H1 (cell line): Measurements from ENCODE around the gene GSE1. TPM values are rescaled to one million over a fixed set of nuclear protein-coding genes. Genes with fewer than 3 reads are reported as not detected.

Experiments used
- CTCF ChIA-PET: fragments of 300-600 bp; sonication (Branson Sonifier 250); formaldehyde crosslinking; loops from one replicate; lab custom pipeline; 2021; ENCODE audit not compliant: partially characterized antibody; lab: Charles Lee
- POLR2A ChIA-PET: fragments of 300-600 bp; sonication (Branson Sonifier 250); formaldehyde crosslinking; loops from one replicate; lab custom pipeline; 2021; ENCODE audit warnings: inconsistent platforms; ENCODE audit not compliant: partially characterized antibody; lab: Charles Lee
- DNase-seq, 2 experiments: peaks; one replicate each; pipeline versions ENCODE4 v3.0.0 to v3.0.0-alpha.2; 2010 to 2022; ENCODE audit warnings: low spot score in 2 of 2, low read depth in 1 of 2, mixed read lengths in 1 of 2
- FAIRE-seq: peaks from 2 replicates; lab custom pipeline; 2011; peaks lifted over from hg19 to GRCh38; lab: Jason Lieb, UNC
- H2AFZ ChIP-seq: 2 replicates; pipeline ENCODE4 v1.8.1; 2012; ENCODE audit warnings: low read length, inconsistent platforms
- H2AK5ac ChIP-seq: 2 replicates; pipeline ENCODE4 v1.6.1; 2013; ENCODE audit warnings: low read depth, low read length
- H2BK120ac ChIP-seq: replicated peaks from 2 replicates; pipeline ENCODE3; 2013; ENCODE audit warnings: low read depth, low read length, inconsistent platforms
- H2BK12ac ChIP-seq: 2 replicates; pipeline ENCODE4 v1.6.1; 2013; ENCODE audit warnings: low read depth, low read length
- H2BK15ac ChIP-seq: 2 replicates; pipeline ENCODE4 v1.6.1; 2013; ENCODE audit warnings: low read length
- H2BK20ac ChIP-seq: 2 replicates; pipeline ENCODE4 v1.6.1; 2013; ENCODE audit warnings: low read length
- H2BK5ac ChIP-seq: 2 replicates; pipeline ENCODE4 v1.6.1; 2013; ENCODE audit warnings: low read depth, low read length
- H3K14ac ChIP-seq: 2 replicates; pipeline ENCODE4 v1.6.1; 2013; ENCODE audit warnings: inconsistent platforms; ENCODE audit not compliant: insufficient read length
- H3K18ac ChIP-seq: 2 replicates; pipeline ENCODE4 v1.6.1; 2013; ENCODE audit warnings: low read length; ENCODE audit errors: extremely low read depth
- H3K23ac ChIP-seq: 2 replicates; pipeline ENCODE4 v1.6.1; 2013; ENCODE audit warnings: inconsistent platforms; ENCODE audit not compliant: insufficient read length
- H3K23me2 ChIP-seq: 2 replicates; pipeline ENCODE4 v1.6.1; 2013; ENCODE audit warnings: low read depth, low read length
- H3K27ac ChIP-seq: 2 replicates; pipeline ENCODE4 v1.6.1; 2011; ENCODE audit warnings: low read depth, low read length, inconsistent platforms
- H3K27me3 ChIP-seq, 4 experiments: replicated peaks in 1 of 4; 1 replicate in 1 of 4; 2 replicates in 3 of 4; pipeline versions ENCODE4 v1.6.1 to v1.8.1; 2011 to 2013; ENCODE audit warnings: low read length in 3 of 4, mild to moderate bottlenecking in 3 of 4, inconsistent platforms in 2 of 4, mixed read lengths in 2 of 4, moderate library complexity in 1 of 4; ENCODE audit not compliant: control insufficient read depth in 3 of 4, insufficient read depth in 3 of 4; ENCODE audit errors: extremely low read depth in 1 of 4
- H3K36me3 ChIP-seq, 4 experiments: 2 replicates each; pipeline versions ENCODE4 v1.6.1 to v1.8.1; 2011 to 2013; ENCODE audit warnings: mild to moderate bottlenecking in 4 of 4, low read length in 3 of 4, moderate library complexity in 2 of 4, control low read depth in 1 of 4, inconsistent platforms in 1 of 4; ENCODE audit not compliant: insufficient read depth in 4 of 4, control insufficient read depth in 2 of 4
- H3K4ac ChIP-seq: replicated peaks from 2 replicates; pipeline ENCODE3; 2013; ENCODE audit warnings: low read length, low read depth, mixed read lengths, inconsistent platforms; ENCODE audit not compliant: insufficient read length
- H3K4me1 ChIP-seq, 4 experiments: replicated peaks in 1 of 4; 1 replicate in 1 of 4; 2 replicates in 3 of 4; pipeline versions ENCODE4 v1.6.1 to v1.8.1; 2011 to 2013; ENCODE audit warnings: low read length in 3 of 4, inconsistent platforms in 2 of 4, mixed read lengths in 1 of 4; ENCODE audit not compliant: insufficient read depth in 4 of 4, control insufficient read depth in 3 of 4
- H3K4me2 ChIP-seq, 2 experiments: 2 replicates each; pipeline versions ENCODE4 v1.6.1 to v1.8.1; 2011 to 2013; ENCODE audit warnings: low read depth in 2 of 2, low read length in 2 of 2, control low read depth in 1 of 2, inconsistent platforms in 1 of 2, mild to moderate bottlenecking in 1 of 2; ENCODE audit not compliant: insufficient read depth in 1 of 2
- H3K4me3 ChIP-seq, 4 experiments: fragments of 200-600, 300-600 bp in 1 of 4; sonication (generic), shearing (Covaris generic), sonication (Bioruptor Twin) in 1 of 4; 2 replicates each; pipeline versions ENCODE4 v1.5.1 to v1.8.1; 2011 to 2016; ENCODE audit warnings: low read length in 4 of 4, low read depth in 3 of 4, control low read depth in 2 of 4, inconsistent platforms in 2 of 4, mild to moderate bottlenecking in 2 of 4, mixed read lengths in 1 of 4, moderate library complexity in 1 of 4; ENCODE audit not compliant: insufficient read depth in 2 of 4; ENCODE audit errors: extremely low read depth in 1 of 4
- H3K56ac ChIP-seq: replicated peaks from 2 replicates; pipeline ENCODE3; 2013; ENCODE audit warnings: low read depth, mild to moderate bottlenecking, mixed read lengths, low read length, inconsistent platforms; ENCODE audit not compliant: insufficient read length
- H3K79me1 ChIP-seq: 2 replicates; pipeline ENCODE4 v1.6.1; 2013; ENCODE audit warnings: low read depth, low read length, control low read depth
- H3K79me2 ChIP-seq, 2 experiments: 2 replicates each; pipeline versions ENCODE4 v1.6.1 to v1.8.1; 2012 to 2013; ENCODE audit warnings: low read length in 2 of 2, mild to moderate bottlenecking in 2 of 2, inconsistent platforms in 1 of 2; ENCODE audit not compliant: insufficient read depth in 2 of 2, control insufficient read depth in 1 of 2
- H3K9ac ChIP-seq, 4 experiments: replicated peaks in 1 of 4; 1 replicate in 1 of 4; 2 replicates in 3 of 4; pipeline versions ENCODE4 v1.6.1 to v1.8.1; 2011 to 2013; ENCODE audit warnings: low read depth in 3 of 4, low read length in 3 of 4, control low read depth in 2 of 4, mild to moderate bottlenecking in 2 of 4, moderate library complexity in 2 of 4, inconsistent platforms in 1 of 4; ENCODE audit errors: extremely low read depth in 1 of 4
- H3K9me3 ChIP-seq, 2 experiments: 2 replicates each; pipeline versions ENCODE4 v1.6.1 to v1.8.1; 2012 to 2013; ENCODE audit warnings: mild to moderate bottlenecking in 2 of 2, moderate library complexity in 2 of 2, control low read depth in 1 of 2, inconsistent platforms in 1 of 2, low read depth in 1 of 2, low read length in 1 of 2, mixed read lengths in 1 of 2; ENCODE audit not compliant: insufficient read depth in 2 of 2
- H4K20me1 ChIP-seq, 2 experiments: replicated peaks in 1 of 2; 2 replicates each; pipeline versions ENCODE3 to v1.8.1; 2011 to 2013; ENCODE audit warnings: inconsistent platforms in 2 of 2, low read length in 2 of 2, mild to moderate bottlenecking in 1 of 2; ENCODE audit not compliant: insufficient read depth in 2 of 2, control insufficient read depth in 1 of 2
- H4K5ac ChIP-seq: 2 replicates; pipeline ENCODE4 v1.6.1; 2013; ENCODE audit warnings: low read length, low read depth, mixed read lengths, inconsistent platforms; ENCODE audit not compliant: insufficient read length
- H4K8ac ChIP-seq: 2 replicates; pipeline ENCODE4 v1.8.0; 2013; ENCODE audit warnings: mild to moderate bottlenecking, moderate library complexity, low read length, inconsistent platforms; ENCODE audit not compliant: insufficient read depth; ENCODE audit errors: extremely low read depth
- H4K91ac ChIP-seq: replicated peaks from 2 replicates; pipeline ENCODE3; 2013; ENCODE audit warnings: low read length, mixed read lengths, inconsistent platforms; ENCODE audit not compliant: insufficient read length
- CREB1 ChIP-seq: IDR thresholded peaks from 2 replicates; pipeline ENCODE4 v1.6.1; 2012; ENCODE audit warnings: inconsistent platforms
- GABPA ChIP-seq: IDR thresholded peaks from 2 replicates; pipeline ENCODE4 v1.6.1; 2011; ENCODE audit warnings: mild to moderate bottlenecking, low read length, moderate library complexity, borderline replicate concordance; ENCODE audit not compliant: insufficient read depth
- RAD21 ChIP-seq, 2 experiments: IDR thresholded peaks in 1 of 2; conservative IDR thresholded peaks in 1 of 2; 2 replicates each; pipeline ENCODE4 v1.6.1; 2011; ENCODE audit warnings: low read depth in 2 of 2, low read length in 2 of 2, improper control_type of control experiment in 1 of 2, inconsistent platforms in 1 of 2, mild to moderate bottlenecking in 1 of 2, moderate library complexity in 1 of 2
- RNF2 ChIP-seq: fragments of 200-900, 300-1000 bp; sonication (generic); IDR thresholded peaks from 2 replicates; pipeline ENCODE4 v1.7.1; 2016; ENCODE audit warnings: borderline replicate concordance, low read depth, mild to moderate bottlenecking, antibody characterized with exemption, low read length; ENCODE audit not compliant: poor library complexity, severe bottlenecking; ENCODE audit errors: missing control alignments
- SIX5 ChIP-seq: IDR thresholded peaks from 2 replicates; pipeline ENCODE4 v1.6.1; 2011; ENCODE audit warnings: mild to moderate bottlenecking, low read depth, low read length
- WGBS, 2 experiments: shearing (Covaris generic) in 1 of 2; methylation state at CpG; one replicate each; pipeline versions ENCODE4 v1.1.6 to v1.1.7; 2013 to 2015; ENCODE audit warnings: low lambda C conversion rate in 2 of 2, mixed read lengths in 2 of 2, inconsistent platforms in 1 of 2, low coverage in 1 of 2, missing lambda C conversion rate in 1 of 2; ENCODE audit not compliant: insufficient replicate concordance in 2 of 2, insufficient coverage in 1 of 2, insufficient read length in 1 of 2; ENCODE audit errors: extremely low coverage in 1 of 2, missing lambda C conversion rate in 1 of 2; 5-methylcytosine and 5-hydroxymethylcytosine counted together
- polyA plus RNA-seq, 7 experiments: library from polyadenylated mRNA; depleted of rRNA in 3 of 7; stranded (reverse) in 5 of 7; unstranded in 2 of 7; fragments of >200 nt in 5 of 7; fragments of 200-250 nt in 2 of 7; gene quantifications; 1 replicate in 5 of 7; 2 replicates in 1 of 7; 4 replicates in 1 of 7; pipeline versions ENCODE4 v1.2.1 to v1.2.3, GENCODE V29; 2011 to 2013; ENCODE audit warnings: missing spikeins in 2 of 7, mixed read lengths in 2 of 7
- total RNA-seq: library from RNA; stranded (reverse); fragmentation: NEBNext Ultra II Directional; extraction: Animal tissue kit (Norgen Biotek cat#: 25700); gene quantifications from 2 replicates; pipeline ENCODE4 v1.2.1, GENCODE V29; 2021
- TF ChIP-seq, protein P1 (sequence below): IDR thresholded peaks from 2 replicates; pipeline ENCODE4 v1.6.1; 2011; ENCODE audit warnings: low read length, improper control_type of control experiment
- TF ChIP-seq, protein P2 (sequence below), 3 experiments: IDR thresholded peaks; 1 replicate in 2 of 3; 2 replicates in 1 of 3; pipeline versions ENCODE4 v1.5.1 to v1.6.1; 2011; ENCODE audit warnings: low read length in 3 of 3, mild to moderate bottlenecking in 3 of 3, inconsistent platforms in 2 of 3, low read depth in 1 of 3, moderate library complexity in 1 of 3; ENCODE audit not compliant: insufficient read depth in 1 of 3; ENCODE audit errors: control extremely low read depth in 1 of 3

The GSE1 gene
- total and polyA plus RNA-seq, 2 of the 8 experiments (the other 6 are each of a cell fraction or from before 2014, with no cell fraction given), result 26.0 to 65.6 TPM

DNA sequence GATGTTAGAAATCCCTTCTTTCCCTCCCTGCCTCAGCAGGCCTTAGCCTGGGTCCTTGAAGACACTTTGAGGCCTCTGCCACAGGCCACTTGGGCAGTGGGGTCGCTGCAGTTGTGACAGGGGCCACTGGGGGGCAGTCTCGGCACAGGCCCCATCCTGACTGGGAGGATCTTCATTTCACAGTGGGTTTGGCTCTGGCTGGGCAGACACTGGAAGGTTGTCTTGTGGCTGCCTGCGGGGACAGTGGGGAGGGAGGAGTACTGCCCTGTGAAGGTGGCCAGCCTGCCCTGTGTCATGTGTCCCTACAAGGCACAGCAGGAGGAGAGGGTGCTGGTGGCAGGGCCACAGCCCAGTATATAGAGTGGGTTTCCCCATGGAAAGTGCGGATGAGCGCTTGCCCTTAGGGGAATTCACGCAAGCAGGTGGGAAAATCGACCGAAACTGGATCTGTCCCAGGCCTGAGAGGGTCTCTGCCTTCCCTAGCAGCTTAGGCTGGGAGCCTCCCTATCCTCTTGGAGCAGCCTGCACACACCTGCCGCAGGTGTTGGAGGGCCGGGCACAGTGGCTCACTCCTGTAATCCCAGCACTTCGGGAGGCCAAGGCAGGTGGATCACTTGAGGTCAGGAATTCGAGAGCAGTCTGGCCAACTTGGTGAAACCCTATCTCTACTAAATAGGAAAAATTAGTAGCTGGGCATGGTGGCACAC, 46.8 kb downstream of the GSE1 start:
- ChIA-PET CTCF (interaction anchor here (0.7 to 16.9 kb wide), 35 partner anchors 8 to 285 kb away, joined by 3 to 248 read pairs (median 4); partner anchors contain the start of gene GINS2), POLR2A (no interaction called here)
- Histone ChIP-seq H3K23ac (no peak overlapping the region), H4K8ac (0 out of 2 replicates have a peak overlapping the region, but pooled peaks have one; percentile 18), H3K4me3 (no peak overlapping the region), H2BK15ac (no peak overlapping the region), H3K27me3 (no peaks in the 10 kb centered on the region), H2BK120ac (no peak overlapping the region), H3K4me1 (no peaks in the 10 kb centered on the region; a peak in 1 of 7 replicates), H3K79me2 (no peaks in the 10 kb centered on the region), H3K27ac (no peak overlapping the region), H2BK5ac (no peak overlapping the region), H3K79me1 (no peaks in the 10 kb centered on the region; the same call in 1 of the 2 replicates), H3K23me2 (no peaks in the 10 kb centered on the region), H4K20me1 (peaks cover 18 to 31% of the 10 kb centered on the region in 2 experiments), H3K36me3 (peaks cover 38 to 81% (median 67%) of the 10 kb centered on the region in 4 experiments), H2BK20ac (no peak overlapping the region), H2AK5ac (no peak overlapping the region), H2BK12ac (no peak overlapping the region), H3K56ac (no peak overlapping the region), H3K4me2 (no peak overlapping the region), H3K18ac (no peak overlapping the region), H3K4ac (no peak overlapping the region), H4K5ac (no peak overlapping the region), H3K9ac (no peak overlapping the region), H3K14ac (no peak overlapping the region), H4K91ac (no peak overlapping the region), H3K9me3 (no peaks in the 10 kb centered on the region), H2AFZ (no peak overlapping the region)
- TF ChIP-seq CREB1 (peak; percentile 20; the same call in 1 of the 2 replicates), GABPA (peak; percentile 67; the same call in 1 of the 2 replicates), RNF2 (no peak), SIX5 (no peak), RAD21 (IDR thresholded peaks at IDR 0.05 in 1 of 2, conservative IDR thresholded peaks at IDR 0.05 in 1 of 2; ENCODE audit: low read depth in 2 of 2, low read length in 2 of 2) (peak; percentile 68 to 82)
- TF ChIP-seq, protein P1, sequence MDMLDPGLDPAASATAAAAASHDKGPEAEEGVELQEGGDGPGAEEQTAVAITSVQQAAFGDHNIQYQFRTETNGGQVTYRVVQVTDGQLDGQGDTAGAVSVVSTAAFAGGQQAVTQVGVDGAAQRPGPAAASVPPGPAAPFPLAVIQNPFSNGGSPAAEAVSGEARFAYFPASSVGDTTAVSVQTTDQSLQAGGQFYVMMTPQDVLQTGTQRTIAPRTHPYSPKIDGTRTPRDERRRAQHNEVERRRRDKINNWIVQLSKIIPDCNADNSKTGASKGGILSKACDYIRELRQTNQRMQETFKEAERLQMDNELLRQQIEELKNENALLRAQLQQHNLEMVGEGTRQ, result 0 out of 2 replicates have a peak, but pooled peaks have one; percentile 3
- TF ChIP-seq, protein P2, sequence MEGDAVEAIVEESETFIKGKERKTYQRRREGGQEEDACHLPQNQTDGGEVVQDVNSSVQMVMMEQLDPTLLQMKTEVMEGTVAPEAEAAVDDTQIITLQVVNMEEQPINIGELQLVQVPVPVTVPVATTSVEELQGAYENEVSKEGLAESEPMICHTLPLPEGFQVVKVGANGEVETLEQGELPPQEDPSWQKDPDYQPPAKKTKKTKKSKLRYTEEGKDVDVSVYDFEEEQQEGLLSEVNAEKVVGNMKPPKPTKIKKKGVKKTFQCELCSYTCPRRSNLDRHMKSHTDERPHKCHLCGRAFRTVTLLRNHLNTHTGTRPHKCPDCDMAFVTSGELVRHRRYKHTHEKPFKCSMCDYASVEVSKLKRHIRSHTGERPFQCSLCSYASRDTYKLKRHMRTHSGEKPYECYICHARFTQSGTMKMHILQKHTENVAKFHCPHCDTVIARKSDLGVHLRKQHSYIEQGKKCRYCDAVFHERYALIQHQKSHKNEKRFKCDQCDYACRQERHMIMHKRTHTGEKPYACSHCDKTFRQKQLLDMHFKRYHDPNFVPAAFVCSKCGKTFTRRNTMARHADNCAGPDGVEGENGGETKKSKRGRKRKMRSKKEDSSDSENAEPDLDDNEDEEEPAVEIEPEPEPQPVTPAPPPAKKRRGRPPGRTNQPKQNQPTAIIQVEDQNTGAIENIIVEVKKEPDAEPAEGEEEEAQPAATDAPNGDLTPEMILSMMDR (IDR thresholded peaks at IDR 0.05; ENCODE audit: control extremely low read depth in 1 of 3, insufficient read depth in 1 of 3, low read depth in 1 of 3, low read length in 3 of 3), result peak; percentile 91 to 98 (median 97)
- peak; percentile 57 to 98 for DNase-seq
- WGBS, 2 experiments, result 81% methylated on average over 12 of the region's 12 CpGs; no CpG with 5 or more reads in 1 of the 2 experiments
- no peak for FAIRE-seq
